Fibroblast of gingiva (primary cell): ENCODE results near the gene C5orf63.
"Not testable (repeated sequence)": the region's sequence is repeated elsewhere in the genome, so short reads cannot be mapped to it uniquely, and the experiment has no call there.

Experiments
- DNase-seq: peaks from one replicate; pipeline ENCODE4 v3.0.0-alpha.2; 2011; ENCODE audit warnings: low read depth

Gene C5orf63

DNA sequence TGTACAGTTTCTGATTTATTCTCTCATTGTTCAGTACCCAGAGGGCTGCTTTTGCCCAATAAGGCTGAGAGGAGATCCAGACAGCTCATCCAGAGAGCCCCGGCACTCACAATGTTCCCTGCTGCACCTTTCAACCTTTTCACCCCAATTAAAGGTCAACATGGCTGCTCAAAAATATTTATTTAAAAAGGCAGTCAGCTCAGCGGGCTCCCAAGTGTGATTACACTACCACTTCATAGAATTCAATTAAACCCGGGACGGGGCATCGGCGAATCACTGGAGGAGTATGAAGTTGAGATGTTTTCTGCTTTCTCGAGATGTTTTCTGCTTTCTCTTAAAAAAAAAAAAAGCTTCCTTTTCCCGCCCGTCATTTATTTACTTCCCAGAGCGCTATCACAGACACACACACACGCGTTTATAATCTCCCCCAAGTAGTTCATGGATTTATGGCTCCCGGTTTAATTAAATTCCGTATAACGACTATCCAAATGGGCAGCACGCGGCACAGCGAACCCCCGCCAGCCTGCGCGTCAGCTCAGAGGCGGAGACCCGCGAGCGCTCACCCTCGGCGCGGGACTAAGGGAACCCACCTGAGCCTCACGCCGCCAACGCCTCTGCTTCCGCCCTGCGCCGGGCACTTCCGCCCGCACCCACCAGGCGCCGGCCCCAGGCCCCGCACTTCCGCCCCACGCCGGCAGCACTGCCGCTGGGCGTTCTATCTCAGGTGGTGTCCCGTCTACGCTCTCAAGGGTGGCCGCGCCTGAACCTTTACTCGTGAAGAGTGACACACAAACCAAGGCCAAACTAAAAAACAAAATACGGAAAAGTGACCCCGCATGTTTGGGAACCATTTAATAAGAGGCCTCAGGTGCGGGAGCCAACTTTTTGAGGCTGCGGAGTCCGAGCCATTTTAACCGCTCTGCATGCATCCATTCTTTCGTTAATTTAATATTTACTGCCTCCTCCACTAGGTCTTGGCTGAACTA lies at the start of gene C5orf63:
TSS of gene C5orf63 (minus strand) at position 642 of the 986 bp plus-strand sequence. CDS start 14,507 bp downstream, outside the sequence.
- DNase-seq = peak; percentile 22

DNA sequence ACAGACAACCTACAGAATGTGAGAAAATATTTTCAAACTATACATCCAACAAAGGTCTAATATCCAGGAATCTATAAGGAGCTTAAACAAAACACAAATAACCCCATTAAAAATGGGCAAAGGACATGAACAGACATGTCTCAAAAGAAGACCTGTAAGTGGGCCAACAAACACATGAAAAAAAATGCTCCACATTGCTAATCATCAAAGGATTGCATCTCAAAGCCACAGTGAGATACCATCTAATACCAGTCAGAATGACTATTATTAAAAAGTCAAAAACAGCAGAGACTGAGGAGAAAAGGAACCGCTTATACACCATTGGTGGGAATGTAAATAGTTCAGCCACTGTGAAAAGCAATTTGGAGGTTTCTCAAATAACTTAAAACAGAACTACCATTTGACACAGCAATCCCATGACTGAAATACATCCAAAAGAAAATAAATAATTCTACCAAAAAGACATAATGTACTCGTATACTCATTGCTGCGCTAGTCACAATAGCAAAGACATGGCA lies 39.1 kb upstream of the C5orf63 start:
- DNase-seq = peak; percentile 11

DNA sequence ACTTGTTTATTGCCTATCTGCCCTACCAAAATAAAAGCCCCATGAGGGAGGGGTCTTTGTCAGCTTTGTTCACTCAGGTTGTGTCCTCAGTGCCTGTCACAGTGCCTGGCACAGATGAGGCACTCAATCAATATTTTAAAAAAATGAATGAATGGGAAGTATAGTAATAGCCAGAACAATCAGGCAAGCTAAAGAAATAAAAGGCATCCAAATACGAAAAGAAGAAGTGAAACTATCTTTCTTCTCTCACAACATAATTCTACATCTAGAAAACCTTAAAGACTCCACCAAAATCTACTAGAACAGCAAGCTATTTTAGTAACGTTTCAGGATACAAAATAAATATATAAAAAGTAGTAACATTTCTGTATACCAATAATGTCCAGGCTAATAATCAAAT lies 37.8 kb upstream of the C5orf63 start:
- DNase-seq = no peak

DNA sequence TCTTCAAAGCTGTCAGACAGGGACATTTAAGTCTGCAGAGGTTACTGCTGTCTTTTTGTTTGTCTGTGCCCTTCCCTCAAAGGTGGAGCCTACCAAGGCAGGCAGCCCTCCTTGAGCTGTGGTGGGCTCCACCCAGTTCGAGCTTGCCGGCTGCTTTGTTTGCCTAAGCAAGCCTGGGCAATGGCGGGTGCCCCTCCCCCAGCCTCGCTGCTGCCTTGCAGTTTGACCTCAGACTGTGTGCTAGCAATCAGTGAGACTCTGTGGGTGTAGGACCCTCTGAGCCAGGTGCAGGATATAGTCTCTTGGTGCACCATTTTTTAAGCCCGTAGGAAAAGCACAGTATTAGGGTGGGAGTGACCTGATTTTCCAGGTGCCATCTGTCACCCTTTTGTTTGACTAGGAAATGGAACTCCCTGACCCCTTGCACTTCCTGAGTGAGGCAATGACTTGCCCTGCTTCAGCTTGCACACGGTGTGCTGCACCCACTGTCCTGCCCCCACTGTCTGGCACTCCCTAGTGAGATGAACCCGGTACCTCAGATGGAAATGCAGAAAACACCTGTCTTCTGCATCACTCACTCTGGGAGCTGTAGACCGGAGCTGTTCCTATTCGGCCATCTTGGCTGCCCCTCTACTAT lies 35.4 kb upstream of the C5orf63 start:
- DNase-seq = not testable (repeated sequence)

DNA sequence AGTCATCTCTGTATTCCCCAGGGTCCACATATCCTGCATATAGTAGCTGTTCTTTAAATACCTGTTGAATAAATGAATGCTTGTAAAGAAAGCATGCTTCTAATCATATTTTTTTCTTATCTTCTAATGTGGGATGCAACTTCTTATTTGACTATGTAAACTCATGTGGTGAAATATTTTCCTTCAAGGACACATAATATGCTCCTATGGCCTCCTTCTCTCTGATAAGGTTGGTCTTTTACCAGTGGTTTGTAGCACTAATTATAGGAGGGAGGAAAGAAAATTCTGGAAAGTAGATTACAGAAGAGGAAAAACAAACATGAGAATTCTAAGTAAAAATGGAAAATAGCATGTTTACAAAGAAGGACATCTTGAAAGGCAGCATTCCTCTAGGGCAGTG lies 28.6 kb upstream of the C5orf63 start:
- DNase-seq = no peak

DNA sequence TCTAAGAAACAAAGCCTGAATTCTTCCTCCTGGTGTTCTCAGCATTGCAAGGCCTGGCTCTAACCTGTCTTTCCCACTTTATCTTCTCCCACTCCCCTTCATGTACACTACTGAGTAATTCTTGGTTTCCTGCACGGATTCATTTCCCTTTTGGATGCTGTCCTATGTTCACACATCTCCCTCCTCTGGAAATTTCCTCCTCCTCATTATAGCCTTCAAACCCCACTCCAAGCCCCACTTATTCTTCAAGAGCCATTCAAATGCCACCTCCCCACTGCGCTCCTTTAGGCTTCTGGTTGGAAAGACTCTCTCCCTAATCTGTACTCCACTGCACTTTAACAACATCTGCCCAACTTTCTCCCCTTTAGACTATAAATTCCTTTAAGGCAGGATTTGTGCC lies 28.2 kb upstream of the C5orf63 start:
- DNase-seq = no peak

DNA sequence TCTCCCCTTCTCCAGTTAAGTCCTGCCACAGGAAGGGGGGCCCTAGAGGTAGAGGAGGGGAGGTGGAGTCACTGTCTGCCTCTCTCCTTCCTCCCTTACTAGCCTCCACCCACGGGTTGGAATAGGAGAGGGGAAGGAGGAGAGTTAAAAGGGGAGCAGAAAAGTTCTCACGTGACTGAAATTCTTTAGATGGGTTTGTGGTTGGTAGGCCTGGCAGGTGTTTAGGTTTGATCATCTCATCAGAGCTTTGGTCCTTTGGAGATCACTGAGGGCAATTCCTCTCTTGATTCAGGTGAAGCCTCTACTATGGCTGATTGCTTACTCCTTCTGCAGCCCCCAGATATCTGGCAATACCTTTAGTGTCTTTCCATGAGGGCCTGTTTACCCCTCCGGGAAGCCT lies 24.9 kb upstream of the C5orf63 start:
- DNase-seq = no peak

DNA sequence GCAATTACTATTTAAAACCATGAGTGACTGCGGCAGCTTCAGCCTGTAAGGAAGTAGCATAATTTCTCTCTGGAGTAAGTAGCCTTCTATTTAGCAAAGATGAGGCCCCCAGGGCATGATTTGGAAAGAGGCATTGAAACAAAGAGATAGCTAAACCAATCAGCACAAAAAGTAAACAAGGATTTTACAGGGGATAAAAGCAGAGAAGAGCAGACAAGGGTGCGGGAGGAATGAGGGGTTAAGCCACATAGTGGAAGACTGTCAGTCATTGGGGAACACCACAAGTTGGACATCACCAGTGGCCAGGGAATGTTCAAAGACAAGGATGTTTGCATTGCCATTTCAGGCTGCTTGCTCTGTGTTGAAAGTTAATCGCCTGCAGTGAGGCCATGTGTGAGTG lies 24.0 kb upstream of the C5orf63 start:
- DNase-seq = no peak

DNA sequence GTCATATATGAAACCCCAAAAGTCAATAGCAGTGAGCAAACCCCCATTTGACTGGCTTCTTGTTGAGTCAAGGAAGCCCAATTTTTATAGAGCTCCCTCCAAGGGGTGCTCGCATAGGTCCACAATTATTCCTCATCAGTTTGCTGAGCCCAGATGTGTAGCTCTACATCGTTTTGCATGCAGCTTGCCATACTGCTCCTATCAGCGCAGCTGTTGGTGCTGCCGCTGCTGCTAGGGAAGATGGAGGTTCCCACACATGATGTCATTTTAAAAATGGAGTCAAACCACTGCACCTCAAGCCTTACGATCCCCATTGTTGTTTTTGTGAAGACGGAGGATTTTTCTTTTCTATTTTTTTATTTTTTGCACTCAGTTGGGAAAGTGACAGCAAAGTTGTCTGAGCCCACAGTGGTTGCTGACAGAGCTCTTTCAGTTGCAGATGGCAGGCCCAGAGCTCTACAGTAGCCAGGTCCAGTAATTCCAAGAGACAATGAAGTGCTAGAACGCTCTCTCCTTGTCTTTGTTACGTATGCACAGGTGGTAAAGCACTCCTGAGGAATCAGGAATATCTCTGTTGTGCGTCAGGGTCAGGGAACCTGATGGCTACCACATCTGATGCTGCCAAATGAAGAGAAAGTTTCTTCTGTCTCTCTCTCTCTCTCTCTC lies 23.2 kb upstream of the C5orf63 start:
- no peak for DNase-seq

DNA sequence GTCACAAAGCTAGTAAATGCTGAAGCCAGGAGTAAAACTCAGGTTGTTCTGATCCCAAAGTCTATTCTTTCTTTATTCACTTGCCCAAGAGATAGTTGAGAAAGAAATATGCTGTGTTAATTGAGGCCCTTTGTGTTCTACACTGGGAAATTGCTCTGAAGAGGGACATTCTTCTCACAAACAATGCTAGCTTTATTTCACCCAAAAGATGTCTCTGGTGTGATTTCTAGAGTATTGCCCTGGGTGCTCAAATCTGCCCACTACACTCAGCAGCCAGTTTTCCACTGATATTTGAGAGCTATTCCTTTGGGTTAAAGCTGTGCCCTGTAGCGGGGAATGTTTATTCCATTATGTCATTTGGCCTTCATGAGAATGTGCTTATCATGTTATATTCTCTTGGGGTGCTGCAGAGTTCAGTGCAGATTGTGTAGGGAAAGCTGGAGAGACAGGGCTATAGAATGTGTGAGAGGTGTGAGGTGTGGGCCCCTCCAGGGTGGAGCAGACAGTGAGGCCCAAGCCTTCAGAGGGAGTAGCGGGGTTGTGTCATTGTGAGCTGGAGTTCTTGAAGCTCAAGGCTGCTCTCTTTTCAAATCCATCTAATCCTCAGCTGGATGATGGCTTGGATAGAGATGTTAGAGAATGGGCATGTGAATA lies 21.0 kb upstream of the C5orf63 start:
- DNase-seq = no peak

DNA sequence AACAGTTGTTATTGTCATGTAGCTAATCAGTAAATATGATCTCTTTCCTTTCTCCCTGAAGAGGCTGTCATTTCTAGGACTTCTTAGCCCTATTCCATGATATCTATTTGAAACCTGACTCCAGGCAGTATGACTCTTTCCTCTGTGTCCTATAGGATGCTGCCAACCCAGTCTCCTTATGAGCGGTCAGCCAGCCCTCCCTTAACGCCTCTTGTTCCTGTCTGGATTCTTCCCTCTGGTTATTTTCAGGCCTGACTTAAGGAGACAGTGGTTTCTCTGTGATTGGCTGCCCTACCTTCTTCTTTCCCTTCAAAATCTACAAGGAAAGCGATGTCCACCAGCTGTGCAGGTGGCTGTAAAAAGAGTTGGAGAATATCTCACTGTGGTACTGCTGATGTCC lies 19.4 kb upstream of the C5orf63 start:
- DNase-seq = peak; percentile 36

DNA sequence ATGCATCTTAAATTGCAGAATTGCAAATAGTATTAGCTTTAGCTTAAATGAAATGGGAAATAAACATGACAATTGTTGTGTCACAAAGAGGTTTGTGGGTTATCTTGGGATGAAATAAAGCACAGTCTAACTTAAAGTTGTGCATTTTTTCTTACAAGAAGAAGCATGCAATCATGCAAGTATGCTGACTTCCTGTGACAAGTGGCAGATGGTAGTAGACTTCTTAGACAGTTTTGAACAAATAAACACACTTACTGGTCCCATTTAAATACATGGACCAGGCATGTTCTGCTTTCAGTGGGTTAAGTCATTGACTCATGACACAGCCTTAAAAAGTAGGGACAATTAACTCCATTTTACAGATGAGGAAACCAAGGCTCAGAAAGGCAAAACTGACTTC lies 15.9 kb upstream of the C5orf63 start:
- DNase-seq = no peak

DNA sequence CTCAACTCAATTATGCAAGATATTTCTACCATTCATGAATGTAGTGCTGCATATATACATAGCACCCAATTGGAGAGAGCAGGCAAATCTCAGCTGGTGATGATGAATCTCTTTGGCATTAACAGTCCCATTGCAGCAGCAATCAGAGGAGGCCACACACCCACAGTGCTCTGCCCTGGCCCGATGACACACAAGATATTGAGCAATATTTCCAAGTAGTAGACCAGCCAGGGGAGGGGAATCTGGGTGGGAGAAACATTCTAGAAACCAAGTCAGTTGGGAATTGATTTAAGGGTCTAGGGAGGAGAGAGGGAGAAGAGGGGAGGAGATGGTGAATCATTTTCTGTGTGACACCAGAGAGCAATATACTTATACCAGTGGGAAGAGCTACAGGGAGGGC lies 14.9 kb upstream of the C5orf63 start:
- peak; percentile 97 for DNase-seq

DNA sequence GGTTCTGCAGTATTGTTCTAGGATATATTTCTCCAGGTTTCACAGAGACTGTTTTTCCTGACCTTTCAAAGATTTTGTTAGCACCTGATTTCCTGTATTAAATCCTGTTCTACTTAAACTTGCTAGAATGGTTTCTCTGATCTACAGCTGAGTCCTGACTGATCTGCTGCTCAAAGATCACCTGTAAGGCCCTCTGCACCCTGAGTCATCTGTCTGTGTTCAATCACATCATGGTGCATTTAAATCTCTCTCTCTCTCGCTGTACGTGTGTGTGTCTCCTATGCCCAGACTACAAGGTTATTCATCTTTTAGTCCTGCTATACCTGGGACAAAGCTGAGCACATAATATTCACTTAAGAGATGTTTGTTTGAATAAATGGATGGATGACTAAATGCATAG lies 13.3 kb upstream of the C5orf63 start:
- DNase-seq = no peak

DNA sequence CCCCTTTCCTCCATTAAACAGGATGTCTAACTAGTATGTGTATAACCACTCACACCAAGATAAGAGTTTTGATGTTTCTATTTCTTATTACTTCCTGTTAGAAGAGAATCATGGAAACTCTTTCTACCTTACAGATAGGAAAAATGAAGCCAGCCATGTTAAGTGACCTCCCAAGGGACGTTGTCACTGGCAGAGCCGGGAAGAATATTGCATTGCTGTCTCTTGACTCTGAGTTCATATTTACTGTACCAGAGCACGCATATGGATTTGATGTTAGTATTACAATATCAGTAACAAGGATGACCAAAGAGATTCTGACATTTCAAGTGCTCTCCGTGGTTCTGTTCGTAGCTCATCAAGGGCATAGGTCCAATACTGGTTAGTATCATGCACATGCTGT lies 12.5 kb upstream of the C5orf63 start:
- DNase-seq = peak; percentile 17

DNA sequence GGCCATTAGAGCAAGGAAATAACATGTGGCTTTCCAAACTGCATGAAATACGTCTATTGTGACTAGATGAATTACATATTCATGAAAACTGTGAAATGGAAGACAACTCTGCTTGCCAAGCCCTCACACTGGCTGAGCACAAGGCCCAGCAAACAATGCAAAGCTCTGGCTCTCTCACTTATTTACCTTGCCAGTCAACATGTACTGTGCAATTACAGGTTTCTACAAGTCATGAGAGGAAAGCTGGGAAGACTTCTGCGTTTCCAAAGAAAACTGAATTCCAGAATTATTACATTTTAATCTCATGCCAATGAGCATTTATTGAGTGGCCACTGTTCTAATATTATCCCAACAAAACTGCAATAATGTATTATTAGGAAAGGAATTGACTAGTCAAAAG lies 12.1 kb upstream of the C5orf63 start:
- DNase-seq = no peak

DNA sequence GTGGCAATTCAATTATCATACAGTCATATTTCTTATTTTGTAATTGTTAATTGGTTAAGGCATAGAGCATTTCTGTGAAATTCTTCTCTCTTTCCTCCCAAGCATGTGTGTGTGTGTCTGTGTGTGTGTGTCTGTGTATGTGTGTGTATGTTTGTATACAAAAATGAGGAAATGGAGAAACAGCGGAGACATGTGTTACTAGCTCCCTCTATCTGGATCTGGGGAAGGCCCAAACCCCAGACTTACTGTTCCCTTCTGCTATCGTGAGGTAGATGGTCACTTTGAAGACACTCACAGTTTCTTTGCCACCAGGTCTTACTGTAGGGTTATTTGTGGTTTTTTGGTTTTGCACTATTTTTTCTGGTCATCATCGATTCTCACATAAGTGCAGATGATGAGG lies 11.4 kb upstream of the C5orf63 start:
- DNase-seq = no peak

DNA sequence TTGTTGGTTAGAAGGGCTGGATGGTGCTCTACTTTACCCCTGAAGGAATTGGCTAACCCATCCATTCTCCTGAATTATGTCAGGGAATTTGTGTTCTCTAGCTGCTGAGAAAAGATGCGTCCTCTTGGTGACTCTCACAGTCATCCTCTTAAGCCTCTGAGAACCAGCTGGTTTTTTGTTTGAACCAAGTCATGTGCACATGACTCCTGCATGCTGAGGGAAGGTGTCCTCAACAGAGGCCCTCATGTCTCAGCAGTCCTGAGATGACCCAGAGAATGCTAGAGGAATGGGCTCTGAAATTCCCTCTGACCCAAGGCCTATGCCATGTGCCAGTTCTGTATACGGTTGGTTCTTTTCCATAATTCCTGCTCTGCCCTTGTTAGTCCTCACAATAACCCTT lies 10.4 kb upstream of the C5orf63 start:
- DNase-seq = no peak

DNA sequence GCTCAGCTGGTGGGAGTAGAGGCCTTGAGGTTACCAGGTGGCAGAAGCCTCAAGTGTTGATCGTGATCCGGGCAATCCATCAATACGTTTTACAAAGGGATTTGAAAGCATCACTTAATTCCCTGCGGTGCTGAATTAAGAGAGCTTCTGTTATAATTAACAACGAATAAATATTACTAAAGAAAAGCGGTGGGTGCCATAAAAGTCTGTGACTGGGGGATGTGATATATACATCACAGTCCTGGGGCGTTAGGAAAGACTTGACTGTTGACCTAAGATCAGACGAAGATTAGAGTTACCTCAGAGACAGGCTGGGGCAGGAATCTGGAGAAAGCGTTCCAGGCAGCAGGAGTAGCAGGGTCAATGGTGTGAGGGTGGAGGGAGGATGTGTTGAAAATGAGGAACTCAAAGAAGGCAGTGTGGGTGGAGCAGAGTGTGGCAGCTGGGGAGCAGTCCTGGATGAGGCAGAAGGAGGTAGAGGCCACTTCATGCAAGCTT lies 6.7 kb upstream of the C5orf63 start:
- DNase-seq = no peak

DNA sequence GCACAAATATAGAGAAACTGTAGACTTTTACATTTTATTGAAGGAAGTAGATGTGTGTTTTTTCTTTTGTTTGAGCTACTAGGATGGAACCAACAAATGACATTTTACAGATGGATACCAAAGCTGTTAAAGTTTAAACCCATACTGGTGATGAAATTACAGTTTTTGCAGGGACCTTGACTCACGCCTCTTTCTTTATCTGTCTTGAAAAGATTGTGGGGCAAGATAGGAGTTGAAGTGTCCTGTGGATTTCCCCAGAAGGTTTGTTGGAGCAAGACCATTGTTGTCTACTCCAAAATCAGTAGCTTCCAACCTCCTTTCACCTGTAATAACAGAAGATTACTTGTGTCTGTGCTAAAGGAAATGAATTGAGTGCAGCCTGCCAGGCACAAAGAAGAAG lies 4.1 kb upstream of the C5orf63 start:
- no peak for DNase-seq

DNA sequence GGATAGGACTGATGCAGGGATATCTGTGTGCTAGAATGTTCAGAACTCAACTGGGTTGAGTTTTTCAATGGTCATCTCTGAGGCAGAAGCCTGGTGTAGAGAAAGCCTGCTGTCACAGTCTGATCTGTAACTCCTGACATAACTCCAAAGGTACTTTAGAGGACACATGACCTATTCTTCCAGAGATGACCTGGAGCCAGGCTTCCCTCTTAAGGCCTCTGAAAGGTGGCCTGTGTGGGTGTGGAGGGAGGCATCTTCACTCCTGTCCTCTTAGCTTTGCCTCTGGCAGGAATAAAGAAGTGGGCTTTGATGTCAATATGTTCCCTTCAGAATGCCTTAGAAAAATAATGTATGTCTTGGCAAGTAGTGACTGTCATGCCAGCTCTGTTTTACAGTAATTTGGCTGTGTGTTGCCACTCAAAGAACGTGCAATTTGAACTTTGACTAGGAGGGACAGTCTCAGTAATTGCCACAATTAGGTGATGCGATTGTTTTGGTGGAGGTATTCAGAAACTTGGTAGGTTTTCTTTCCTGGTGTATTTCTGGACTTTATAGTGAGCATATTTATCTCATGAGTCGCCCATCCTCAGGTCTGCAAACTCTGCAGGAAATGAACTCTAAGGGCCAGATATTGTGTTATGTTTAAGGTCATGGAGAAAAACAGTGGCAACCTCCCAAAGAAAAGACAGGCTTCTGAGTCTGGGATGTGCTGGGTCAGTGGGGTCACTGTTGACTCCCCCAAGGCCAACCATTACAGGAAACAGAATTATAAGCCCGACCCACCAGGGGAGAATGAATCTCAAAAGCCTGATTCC lies 3.2 kb upstream of the C5orf63 start:
- no peak for DNase-seq
